Prostate gland (tissue), 2 donors: ENCODE measurements around the gene NAIF1.

Experiments
- POLR2A ChIP-seq: fragments of 450-650 bp; IDR thresholded peaks from one replicate; pipeline ENCODE4 v1.6.1; 2016; ENCODE audit warnings: antibody characterized with exemption, mild to moderate bottlenecking
- POLR2AphosphoS5 ChIP-seq: sonication (generic); formaldehyde crosslinking; IDR thresholded peaks from one replicate; pipeline ENCODE4 v1.6.1; 2017; ENCODE audit warnings: antibody characterized with exemption
- TF ChIP-seq, protein P1 (sequence below), 4 experiments: fragments of 200-600 bp in 2 of 4; fragments of 450-650 bp in 2 of 4; sonication (generic) in 2 of 4; IDR thresholded peaks; 1 replicate in 3 of 4; 2 replicates in 1 of 4; pipeline ENCODE4 v1.5.1; 2016 to 2019; ENCODE audit warnings: antibody characterized with exemption in 4 of 4, mild to moderate bottlenecking in 2 of 4, moderate library complexity in 2 of 4

- TF ChIP-seq POLR2AphosphoS5 (no peak), POLR2A (no peak)
- TF ChIP-seq, protein P1, sequence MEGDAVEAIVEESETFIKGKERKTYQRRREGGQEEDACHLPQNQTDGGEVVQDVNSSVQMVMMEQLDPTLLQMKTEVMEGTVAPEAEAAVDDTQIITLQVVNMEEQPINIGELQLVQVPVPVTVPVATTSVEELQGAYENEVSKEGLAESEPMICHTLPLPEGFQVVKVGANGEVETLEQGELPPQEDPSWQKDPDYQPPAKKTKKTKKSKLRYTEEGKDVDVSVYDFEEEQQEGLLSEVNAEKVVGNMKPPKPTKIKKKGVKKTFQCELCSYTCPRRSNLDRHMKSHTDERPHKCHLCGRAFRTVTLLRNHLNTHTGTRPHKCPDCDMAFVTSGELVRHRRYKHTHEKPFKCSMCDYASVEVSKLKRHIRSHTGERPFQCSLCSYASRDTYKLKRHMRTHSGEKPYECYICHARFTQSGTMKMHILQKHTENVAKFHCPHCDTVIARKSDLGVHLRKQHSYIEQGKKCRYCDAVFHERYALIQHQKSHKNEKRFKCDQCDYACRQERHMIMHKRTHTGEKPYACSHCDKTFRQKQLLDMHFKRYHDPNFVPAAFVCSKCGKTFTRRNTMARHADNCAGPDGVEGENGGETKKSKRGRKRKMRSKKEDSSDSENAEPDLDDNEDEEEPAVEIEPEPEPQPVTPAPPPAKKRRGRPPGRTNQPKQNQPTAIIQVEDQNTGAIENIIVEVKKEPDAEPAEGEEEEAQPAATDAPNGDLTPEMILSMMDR (IDR thresholded peaks at IDR 0.05): no peak
Observed at GRCh38 chr9:128099231-128099931, 32.3 kb upstream of the NAIF1 start.
